ENCODE measurements around the gene TNIK. TPM values are rescaled to one million over a fixed set of nuclear protein-coding genes. Genes with fewer than 3 reads are reported as not detected.

TNIK gene
- total and polyA plus RNA-seq, 10 of the 15 experiments (the other 5 are each of a cell fraction or from before 2014, with no cell fraction given): 13.9 to 74.3 (median 48.2) TPM

GRCh38 chr3:171472552-171472951 is 12.3 kb upstream of the TNIK start (continued):
- no peak for TF ChIP-seq EED (IDR thresholded peaks at IDR 0.05; ENCODE audit: low read depth)
- TF ChIP-seq RB1 (IDR thresholded peaks at IDR 0.05; ENCODE audit: borderline replicate concordance): no peak
- no peak for TF ChIP-seq SIN3A (IDR thresholded peaks at IDR 0.05; ENCODE audit: low read depth, low read length)
- TF ChIP-seq USF2 (IDR thresholded peaks at IDR 0.05; ENCODE audit: borderline replicate concordance, low read depth, low read length): no peak

GRCh38 chr3:171470714-171471227 is 10.6 kb upstream of the TNIK start:
- intact Hi-C loops (cut with micrococcal nuclease; ENCODE audit: unreplicated experiment): no loop called here
- SMC1A ChIA-PET (ENCODE audit: uncharacterized antibody, unreplicated experiment): interaction anchor here (1.5 kb wide), 1 partner anchor 9 kb away, joined by 3 read pairs; no protein-coding TSS in a partner anchor
- in situ Hi-C loops (cut with MboI): no loop called here
- CTCF ChIA-PET: interaction anchor here (0.8 kb wide), 1 partner anchor 21 kb away, joined by 4 read pairs; no protein-coding TSS in a partner anchor
- H4K20me1 ChIP-seq (ENCODE audit: control insufficient read depth, insufficient read depth): no peaks in the 10 kb centered on the region
- no peak for DNase-seq (ENCODE audit: low read depth, low spot score)
- BruUV-seq (replicated peaks): no TSS peak
- TF ChIP-seq TBL1XR1 (IDR thresholded peaks at IDR 0.05; ENCODE audit: low read depth, low read length) (no peak), BACH1 (IDR thresholded peaks at IDR 0.05; ENCODE audit: borderline replicate concordance) (no peak), CHD2 (IDR thresholded peaks at IDR 0.05; ENCODE audit: borderline replicate concordance, low read depth, low read length) (no peak), HDGF (IDR thresholded peaks at IDR 0.05) (no peak), MTA2 (IDR thresholded peaks at IDR 0.05; ENCODE audit: low read depth) (no peak), USF1 (IDR thresholded peaks at IDR 0.05; ENCODE audit: borderline replicate concordance, extremely low read length, insufficient read depth, low read depth, low read length) (no peak), SMAD1 (IDR thresholded peaks at IDR 0.05; ENCODE audit: low read depth, partially characterized antibody) (no peak), BRCA1 (IDR thresholded peaks at IDR 0.05; ENCODE audit: low read depth, low read length) (no peak), YY1 (IDR thresholded peaks at IDR 0.05; ENCODE audit: low read depth, low read length) (no peak), IRF3 (IDR thresholded peaks at IDR 0.05) (no peak), E4F1 (IDR thresholded peaks at IDR 0.05; ENCODE audit: borderline replicate concordance, partially characterized antibody) (no peak), MAX (IDR thresholded peaks at IDR 0.05; ENCODE audit: low read depth, low read length) (no peak)
- FAIRE-seq: no peak
- H3K27ac ChIP-seq (ENCODE audit: control insufficient read depth, insufficient read depth): no peak overlapping the region
- H3K4me2 ChIP-seq (ENCODE audit: control insufficient read depth, insufficient read depth): no peak overlapping the region
- H3K9ac ChIP-seq (ENCODE audit: control insufficient read depth, insufficient read depth, low read length): no peak overlapping the region
- 60% methylated on average over 1 of the region's 1 CpG for WGBS (ENCODE audit: insufficient coverage, insufficient replicate concordance, low lambda C conversion rate, missing lambda C conversion rate)
- H3K4me3 ChIP-seq: no peak overlapping the region
- no peaks in the 10 kb centered on the region; the same call in 2 of the 3 replicates for H3K9me3 ChIP-seq (replicated peaks; ENCODE audit: control insufficient read depth, insufficient read depth, low read length)
- H3K36me3 ChIP-seq (ENCODE audit: control insufficient read depth in 2 of 2, insufficient read depth in 2 of 2, low read length in 1 of 2): no peaks in the 10 kb centered on the region
- no peaks in the 10 kb centered on the region for H3K27me3 ChIP-seq (replicated peaks in 1 of 2; ENCODE audit: control insufficient read depth in 2 of 2, insufficient read depth in 2 of 2, low read length in 1 of 2)
- POLR2A ChIA-PET: no interaction called here
- RAD21 ChIA-PET (ENCODE audit: unreplicated experiment): no interaction called here
- no peak for ATAC-seq
- peaks cover 12% of the 10 kb centered on the region; the same call in 1 of the 2 replicates for H3K4me1 ChIP-seq (ENCODE audit: control insufficient read depth, insufficient read depth, low read length)
- H3K79me2 ChIP-seq (ENCODE audit: control insufficient read depth, insufficient read depth, low read length): no peaks in the 10 kb centered on the region
- no peak overlapping the region for H2AFZ ChIP-seq (ENCODE audit: control insufficient read depth, low read depth, low read length)

Data from GM12878 (cell line).